ENCODE data around the gene IRAK1. TPM values are rescaled to one million over a fixed set of nuclear protein-coding genes. Genes with fewer than 3 reads are reported as not detected.

The IRAK1 gene
- polyA plus RNA-seq, 1 donor (not counting 4 experiments of a cell fraction or from before 2014, with no cell fraction given): 41.5 TPM

- H2AFZ ChIP-seq (ENCODE audit: control insufficient read depth, low read length): no peak overlapping the region
- H3K36me3 ChIP-seq (ENCODE audit: control insufficient read depth in 2 of 2, extremely low read depth in 1 of 2, insufficient read depth in 2 of 2, low read length in 2 of 2): no peaks in the 10 kb centered on the region
- H3K4me3 ChIP-seq (ENCODE audit: control insufficient read depth in 2 of 3, extremely low read depth in 1 of 3, insufficient read depth in 2 of 3, low read depth in 1 of 3, low read length in 3 of 3): no peak overlapping the region
- FAIRE-seq (no peak), DNase-seq (ENCODE audit: low read depth, low spot score) (no peak)
- H3K4me1 ChIP-seq (ENCODE audit: control insufficient read depth, extremely low read depth, insufficient read depth, low read length): no peaks in the 10 kb centered on the region
- no peak overlapping the region for H3K4me2 ChIP-seq (ENCODE audit: control insufficient read depth, extremely low read depth, insufficient read depth, low read depth, low read length)
- H4K20me1 ChIP-seq (ENCODE audit: control insufficient read depth, extremely low read depth, insufficient read depth, low read length): peaks cover 2% of the 10 kb centered on the region
- no peak overlapping the region for H3K9ac ChIP-seq (ENCODE audit: control insufficient read depth, extremely low read depth, insufficient read depth, low read length)
- no peaks in the 10 kb centered on the region for H3K9me3 ChIP-seq (ENCODE audit: control insufficient read depth, low read depth, low read length)
- no peaks in the 10 kb centered on the region for H3K27me3 ChIP-seq (ENCODE audit: control insufficient read depth, extremely low read depth, insufficient read depth, low read length)
- no peaks in the 10 kb centered on the region for H3K9me1 ChIP-seq (ENCODE audit: control insufficient read depth, extremely low read depth, insufficient read depth, low read length)
- dilution Hi-C loops (cut with MboI; ENCODE audit: extremely low pct_ligation_motif_present, low sequenced_read_pairs): no loop called here
- H3K79me2 ChIP-seq (ENCODE audit: control insufficient read depth, insufficient read depth, low read length): peaks cover 56% of the 10 kb centered on the region
- H3K27ac ChIP-seq (ENCODE audit: control insufficient read depth, insufficient read depth, low read length): no peak overlapping the region
- TF ChIP-seq CTCF (optimal IDR thresholded peaks at IDR 0.05 in 1 of 3, IDR thresholded peaks at IDR 0.05 in 1 of 3, conservative IDR thresholded peaks at IDR 0.05 in 1 of 3; ENCODE audit: extremely low read depth in 1 of 3, insufficient read depth in 2 of 3, low read length in 3 of 3) (no peak), EZH2 (IDR thresholded peaks at IDR 0.05; ENCODE audit: low read length) (no peak)
These were observed 45.1 kb upstream of the IRAK1 start for GRCh38 chrX:154064637-154065435.

GRCh38 chrX:154063234-154063633 is 43.5 kb upstream of the IRAK1 start:
- Histone ChIP-seq H3K4me2 (ENCODE audit: control insufficient read depth, extremely low read depth, insufficient read depth, low read depth, low read length) (no peak overlapping the region), H3K9ac (ENCODE audit: control insufficient read depth, extremely low read depth, insufficient read depth, low read length) (no peak overlapping the region), H3K36me3 (ENCODE audit: control insufficient read depth in 2 of 2, extremely low read depth in 1 of 2, insufficient read depth in 2 of 2, low read length in 2 of 2) (no peaks in the 10 kb centered on the region), H3K4me3 (ENCODE audit: control insufficient read depth in 2 of 3, extremely low read depth in 1 of 3, insufficient read depth in 2 of 3, low read depth in 1 of 3, low read length in 3 of 3) (no peak overlapping the region), H3K79me2 (ENCODE audit: control insufficient read depth, insufficient read depth, low read length) (peaks cover 54% of the 10 kb centered on the region), H2AFZ (ENCODE audit: control insufficient read depth, low read length) (no peak overlapping the region), H3K9me3 (ENCODE audit: control insufficient read depth, low read depth, low read length) (no peaks in the 10 kb centered on the region), H3K9me1 (ENCODE audit: control insufficient read depth, extremely low read depth, insufficient read depth, low read length) (no peaks in the 10 kb centered on the region), H3K27me3 (ENCODE audit: control insufficient read depth, extremely low read depth, insufficient read depth, low read length) (no peaks in the 10 kb centered on the region), H3K27ac (ENCODE audit: control insufficient read depth, insufficient read depth, low read length) (no peak overlapping the region), H3K4me1 (ENCODE audit: control insufficient read depth, extremely low read depth, insufficient read depth, low read length) (no peaks in the 10 kb centered on the region), H4K20me1 (ENCODE audit: control insufficient read depth, extremely low read depth, insufficient read depth, low read length) (peaks cover 2% of the 10 kb centered on the region)
- FAIRE-seq (no peak), DNase-seq (ENCODE audit: low read depth, low spot score) (no peak)
- no peak for TF ChIP-seq CTCF (optimal IDR thresholded peaks at IDR 0.05 in 1 of 3, IDR thresholded peaks at IDR 0.05 in 1 of 3, conservative IDR thresholded peaks at IDR 0.05 in 1 of 3; ENCODE audit: extremely low read depth in 1 of 3, insufficient read depth in 2 of 3, low read length in 3 of 3)
- no peak for TF ChIP-seq EZH2 (IDR thresholded peaks at IDR 0.05; ENCODE audit: low read length)
- dilution Hi-C loops (cut with MboI; ENCODE audit: extremely low pct_ligation_motif_present, low sequenced_read_pairs): no loop called here

All from keratinocyte (primary cell).